Occipital lobe (tissue), 2 donors: ENCODE results near the gene XRRA1. TPM values are rescaled to one million over a fixed set of nuclear protein-coding genes. Genes with fewer than 3 reads are reported as not detected.
"Not testable (repeated sequence)": the region's sequence is repeated elsewhere in the genome, so short reads cannot be mapped to it uniquely, and the experiment has no call there.

Experiments used
- DNase-seq: peaks from one replicate; lab custom pipeline; 2025; lab: John Stamatoyannopoulos, UW
- total RNA-seq: library from RNA; depleted of rRNA; stranded (reverse); fragments of >200 nt; gene quantifications from one replicate; pipeline ENCODE4 v1.2.3, GENCODE V29; 2014

The XRRA1 gene, protein sequence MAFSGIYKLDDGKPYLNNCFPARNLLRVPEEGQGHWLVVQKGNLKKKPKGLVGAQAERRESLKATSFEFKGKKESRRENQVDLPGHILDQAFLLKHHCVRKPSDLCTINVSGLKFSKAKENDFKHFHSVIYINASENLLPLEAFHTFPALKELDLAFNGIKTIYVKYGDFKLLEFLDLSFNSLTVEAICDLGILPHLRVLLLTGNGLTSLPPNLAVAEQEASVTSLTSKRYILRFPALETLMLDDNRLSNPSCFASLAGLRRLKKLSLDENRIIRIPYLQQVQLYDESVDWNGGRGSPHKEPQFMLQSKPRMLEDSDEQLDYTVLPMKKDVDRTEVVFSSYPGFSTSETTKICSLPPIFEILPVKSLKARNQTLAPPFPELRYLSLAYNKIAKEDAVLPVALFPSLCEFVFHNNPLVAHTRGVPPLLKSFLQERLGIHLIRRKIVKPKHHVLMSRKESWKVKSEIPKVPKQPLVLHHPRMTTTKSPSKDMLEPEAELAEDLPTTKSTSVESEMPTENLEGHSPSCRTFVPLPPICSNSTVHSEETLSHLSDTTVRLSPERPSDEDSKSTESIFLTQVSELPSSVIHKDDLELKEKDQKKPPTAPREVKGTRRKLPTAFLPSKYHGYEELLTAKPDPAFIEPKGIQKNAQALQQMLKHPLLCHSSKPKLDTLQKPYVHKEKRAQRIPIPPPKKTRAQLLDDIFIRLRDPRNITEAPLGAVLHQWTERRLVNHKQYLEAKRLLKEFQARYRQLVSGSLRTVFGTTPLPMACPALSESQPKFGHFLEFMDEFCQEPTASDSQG
- 10.1 TPM for total RNA-seq

DNA sequence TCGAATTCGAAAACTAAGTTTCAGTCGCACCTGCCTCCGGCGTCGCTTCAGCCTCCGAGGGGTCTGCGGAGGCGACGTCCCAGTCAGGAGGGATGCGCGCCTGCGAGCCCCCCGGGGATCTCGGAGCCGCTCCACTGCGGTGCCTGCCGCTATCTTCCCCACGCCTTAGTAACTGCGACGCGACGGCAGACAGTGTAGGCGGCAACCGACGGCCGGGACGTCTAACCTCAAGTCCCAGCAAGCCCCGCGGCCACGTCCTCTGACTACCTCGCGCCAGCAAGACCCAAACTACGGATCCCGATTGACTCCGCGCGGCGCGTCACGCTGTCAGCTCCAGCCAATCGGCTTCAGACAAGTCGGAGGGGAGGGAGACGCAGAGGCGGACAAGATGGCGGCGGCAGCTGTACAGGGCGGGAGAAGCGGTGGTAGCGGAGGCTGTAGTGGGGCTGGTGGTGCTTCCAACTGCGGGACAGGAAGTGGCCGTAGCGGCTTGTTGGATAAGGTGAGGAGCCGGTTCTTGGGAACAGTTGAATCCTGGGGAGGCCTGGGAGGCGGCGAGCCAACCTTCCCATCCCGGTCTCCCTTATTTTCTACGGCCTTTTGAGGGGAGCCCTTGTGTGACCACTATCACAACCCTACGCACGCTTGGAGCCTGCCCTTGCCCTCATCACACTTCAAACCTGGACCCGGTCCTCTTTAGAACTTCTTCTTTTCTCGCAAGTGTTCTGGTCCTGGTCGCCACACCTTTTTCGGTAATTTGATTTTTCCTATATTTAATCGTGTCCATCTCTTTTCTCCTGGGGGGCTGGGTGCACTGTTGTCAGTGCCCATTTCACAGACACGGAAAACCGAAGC, at the start of gene XRRA1, which contains the start of gene SPCS2:
TSS of gene XRRA1 (minus strand) at position 194 of the 855 bp plus-strand sequence. CDS start 8,213 bp downstream, outside the sequence.
TSS of gene SPCS2 (plus strand) at position 369 of the 855 bp plus-strand sequence. CDS start at position 389, 20 bp downstream.
- DNase-seq = peak; percentile 99

DNA sequence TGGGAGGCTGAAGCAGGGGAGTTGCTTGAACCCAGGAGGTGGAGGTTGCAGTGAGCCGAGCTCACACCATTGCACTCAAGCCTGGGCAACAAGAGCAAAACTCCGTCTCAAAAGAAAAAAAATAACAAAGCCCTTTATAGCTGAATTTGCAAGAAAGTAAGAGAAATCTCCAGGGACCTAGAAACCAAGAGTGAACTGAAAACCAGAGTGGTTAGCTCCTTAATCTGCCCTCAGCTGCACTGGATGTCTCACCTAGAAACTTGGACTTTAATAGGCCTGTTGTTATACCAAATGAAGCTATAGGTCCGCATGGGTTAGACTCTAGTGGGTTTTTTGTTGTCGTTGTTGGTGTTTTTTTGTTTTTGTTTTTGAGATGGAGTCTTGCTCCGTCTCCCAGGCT, 44.0 kb upstream of the XRRA1 start:
- DNase-seq = no peak

DNA sequence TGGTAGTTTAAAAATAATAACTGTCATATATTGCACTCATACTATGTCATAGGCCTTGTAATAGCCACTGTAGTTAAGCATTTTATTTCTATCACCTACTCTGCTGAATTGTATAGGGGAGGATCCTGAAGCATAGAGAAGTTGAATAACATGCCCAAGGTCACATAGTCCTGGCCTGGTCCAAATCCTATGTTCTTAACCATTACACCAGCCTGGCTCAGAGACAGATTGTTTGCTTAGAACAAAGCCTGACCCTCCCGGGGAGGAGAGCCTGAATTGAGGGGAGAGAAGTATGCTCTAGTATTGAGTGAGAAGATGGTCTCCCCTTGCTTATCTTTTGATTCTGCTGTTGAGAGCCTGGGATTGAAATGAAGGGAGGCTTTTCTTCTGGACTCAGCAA, 42.0 kb upstream of the XRRA1 start:
- DNase-seq = no peak

DNA sequence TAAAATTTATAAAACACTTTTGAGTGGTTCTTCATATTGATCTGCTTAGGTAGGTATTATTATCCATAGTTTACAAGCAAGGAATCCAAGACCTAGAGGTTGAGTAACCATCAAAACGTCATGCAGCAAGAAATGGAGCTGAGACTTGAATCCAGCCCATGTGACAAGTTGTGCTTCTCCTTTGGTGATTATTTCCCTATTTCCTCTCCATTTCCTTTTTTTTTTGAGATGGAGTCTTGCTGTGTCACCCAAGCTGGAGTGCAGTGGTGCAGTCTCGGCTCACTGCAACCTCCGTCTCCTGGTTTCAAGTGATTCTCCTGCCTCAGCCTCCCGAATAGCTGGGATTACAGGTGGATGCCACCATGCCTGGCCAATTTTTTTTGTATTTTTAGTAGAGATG, 41.3 kb upstream of the XRRA1 start:
- DNase-seq = not testable (repeated sequence)

DNA sequence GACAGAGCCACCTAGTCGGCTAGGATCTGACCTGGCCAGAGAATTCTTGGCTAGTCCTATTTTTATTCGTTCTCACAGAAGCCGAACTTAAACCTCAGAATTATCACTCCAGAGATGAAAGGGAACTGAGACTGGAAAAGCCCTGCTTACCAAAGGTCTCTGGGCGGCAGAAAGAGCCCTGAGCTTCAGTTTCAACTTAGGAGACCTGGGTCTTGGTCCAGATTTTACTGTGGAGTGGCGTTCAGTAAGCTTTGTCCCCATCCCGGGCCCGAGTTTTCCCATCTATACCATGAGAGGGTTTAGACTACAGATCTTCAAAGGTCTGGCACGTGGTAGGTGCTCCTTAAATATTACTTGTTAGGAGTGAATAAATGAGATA, 40.4 kb upstream of the XRRA1 start:
- no peak for DNase-seq

DNA sequence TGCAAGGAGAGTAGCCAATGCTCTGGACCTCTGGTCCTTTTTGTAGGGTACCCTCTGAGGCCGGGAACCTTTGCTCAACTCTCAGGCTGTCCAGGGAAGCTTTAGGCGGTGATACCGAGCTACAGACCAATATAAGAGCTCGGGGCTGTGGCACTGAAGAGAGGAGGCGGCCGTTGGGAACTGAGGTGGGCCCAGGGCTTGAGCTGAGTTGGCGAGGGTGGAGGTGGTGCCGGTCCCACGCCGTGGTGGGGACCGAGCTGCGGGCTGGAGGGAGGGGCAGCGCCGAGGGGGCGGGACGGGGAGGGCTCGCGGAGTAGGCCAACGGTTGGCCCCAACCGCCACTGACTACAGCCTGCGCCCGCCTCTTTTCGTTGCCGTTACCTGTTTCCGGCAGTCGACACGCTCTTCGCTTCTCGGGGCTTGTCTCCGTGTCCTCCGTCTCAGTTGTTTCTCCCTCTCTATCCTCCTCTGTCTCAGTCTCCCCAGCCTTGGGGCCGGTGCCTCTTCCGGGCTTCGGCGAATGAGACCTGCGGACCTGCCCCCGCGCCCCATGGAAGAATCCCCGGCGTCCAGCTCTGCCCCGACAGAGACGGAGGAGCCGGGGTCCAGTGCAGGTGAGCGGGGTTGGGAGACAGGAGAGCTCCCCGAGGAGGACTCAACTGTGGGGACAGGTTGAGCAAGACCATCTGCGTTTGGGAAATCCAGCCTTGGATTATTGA, 39.8 kb upstream of the XRRA1 start, which contains the start of gene NEU3:
TSS of gene NEU3 (plus strand) at position 393 of the 719 bp plus-strand sequence. CDS start at position 521, 128 bp downstream.
- peak; percentile 72 for DNase-seq

DNA sequence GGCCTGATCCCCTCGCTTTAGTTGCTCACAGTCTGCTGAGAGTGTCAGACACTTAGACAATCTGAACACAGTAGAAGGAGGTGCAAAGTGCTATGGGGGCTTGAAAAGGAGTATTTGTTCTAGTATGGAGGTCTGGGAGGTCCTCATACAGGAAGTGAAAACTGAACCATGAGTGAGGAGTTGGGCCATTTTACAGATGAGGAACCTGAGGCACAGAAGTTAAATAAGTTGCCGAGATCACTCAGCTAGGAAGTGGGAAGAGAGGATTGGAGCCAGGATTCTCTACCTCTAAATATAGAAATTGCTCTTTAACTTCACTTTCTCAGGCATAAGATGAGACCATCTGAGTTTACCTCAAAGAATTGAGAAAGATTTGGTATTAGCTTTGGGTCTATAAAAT, 35.8 kb upstream of the XRRA1 start:
- no peak for DNase-seq

DNA sequence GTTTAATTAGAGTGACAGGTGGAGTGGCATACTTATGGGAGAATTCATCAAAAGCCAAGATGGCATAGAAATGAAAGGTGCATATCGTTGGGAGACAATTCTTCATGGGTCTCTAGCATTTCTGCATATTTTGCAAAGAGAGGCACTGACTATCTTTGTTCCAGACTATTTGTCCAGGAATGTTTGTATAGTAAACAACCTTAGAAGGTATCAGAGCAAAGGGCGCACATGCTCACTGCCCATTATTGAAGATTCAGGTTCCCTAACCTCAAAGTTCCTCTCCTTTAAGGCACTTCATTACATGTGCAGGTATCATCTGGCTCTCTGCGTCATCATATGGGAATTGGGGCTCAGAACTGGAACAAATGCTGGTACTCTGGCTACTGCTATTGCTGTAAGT, 35.2 kb upstream of the XRRA1 start:
- no peak for DNase-seq

DNA sequence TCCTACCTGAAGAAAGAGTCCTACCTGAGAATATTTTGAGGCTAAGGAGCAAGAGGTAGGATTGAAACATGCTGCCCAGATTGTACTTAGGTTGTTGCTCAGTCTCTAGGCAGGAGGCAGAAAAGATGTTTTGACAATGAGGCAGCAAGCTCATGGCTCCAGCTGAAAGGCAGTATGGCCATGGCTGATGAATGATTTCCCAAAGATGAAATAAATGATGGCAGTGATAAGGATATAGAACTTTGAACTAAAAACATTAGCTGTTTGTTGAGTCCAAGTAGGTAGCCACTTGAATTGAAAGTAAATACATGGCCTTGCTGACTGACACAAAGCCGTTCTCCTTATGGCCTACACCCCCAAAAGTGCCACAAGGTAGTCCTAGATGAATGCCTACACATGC, 33.0 kb upstream of the XRRA1 start:
- no peak for DNase-seq

DNA sequence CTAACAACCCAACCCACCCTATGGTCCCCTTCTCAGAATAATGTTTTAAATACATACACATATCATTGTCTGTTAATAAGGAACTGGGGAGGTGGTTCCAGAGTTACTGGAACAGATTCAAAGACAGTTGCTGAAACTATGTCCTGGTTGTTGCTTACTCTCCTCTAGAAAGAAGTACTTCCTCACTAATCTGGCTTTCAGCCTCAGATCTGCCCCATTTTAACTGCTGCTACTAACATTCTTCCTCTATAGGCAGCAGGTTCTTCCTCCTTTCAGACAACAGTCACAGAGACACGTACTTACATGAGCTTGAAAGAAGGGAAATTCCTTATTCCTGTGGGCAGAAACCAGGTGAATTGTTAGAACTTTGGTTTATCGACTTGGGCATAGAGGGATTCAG, 31.7 kb upstream of the XRRA1 start:
- no peak for DNase-seq

DNA sequence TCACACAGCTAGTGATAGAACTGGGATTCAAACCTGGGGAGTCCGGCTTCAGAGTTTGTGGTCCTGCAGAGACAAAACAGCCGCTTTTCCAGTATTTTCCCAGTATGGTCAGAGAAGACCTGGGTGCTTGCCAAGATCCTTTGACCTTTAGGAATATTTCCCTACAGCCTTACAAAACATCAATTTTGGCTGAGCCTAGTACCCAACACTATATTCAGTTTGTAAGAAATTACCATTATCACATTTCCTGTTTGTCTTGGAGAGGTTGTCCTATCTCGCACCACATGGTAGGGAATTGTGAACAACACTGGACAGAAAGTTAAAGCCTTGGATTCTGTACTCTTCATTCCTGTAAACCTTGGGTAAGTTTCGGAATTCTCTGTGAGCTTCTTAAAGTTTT, 29.1 kb upstream of the XRRA1 start:
- no peak for DNase-seq

DNA sequence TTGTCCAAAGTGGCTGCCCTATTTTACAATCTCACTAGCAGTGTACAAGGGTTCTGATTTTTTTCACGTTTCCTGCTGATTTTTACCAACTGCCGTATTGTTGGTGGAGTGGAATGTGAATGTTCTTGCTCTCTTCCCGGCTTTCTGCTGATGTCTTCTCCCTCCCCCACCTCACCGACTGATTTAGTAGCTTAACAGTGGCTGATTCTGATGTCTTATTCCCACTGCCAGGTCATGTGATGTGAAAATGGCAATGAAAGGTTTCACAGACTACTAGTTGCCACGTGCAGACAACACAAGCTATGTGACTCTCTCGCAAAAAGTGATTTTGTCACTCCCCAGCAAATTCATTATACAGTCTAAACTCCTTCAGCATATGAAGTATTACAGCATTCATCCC, 22.5 kb upstream of the XRRA1 start:
- DNase-seq = peak; percentile 2

DNA sequence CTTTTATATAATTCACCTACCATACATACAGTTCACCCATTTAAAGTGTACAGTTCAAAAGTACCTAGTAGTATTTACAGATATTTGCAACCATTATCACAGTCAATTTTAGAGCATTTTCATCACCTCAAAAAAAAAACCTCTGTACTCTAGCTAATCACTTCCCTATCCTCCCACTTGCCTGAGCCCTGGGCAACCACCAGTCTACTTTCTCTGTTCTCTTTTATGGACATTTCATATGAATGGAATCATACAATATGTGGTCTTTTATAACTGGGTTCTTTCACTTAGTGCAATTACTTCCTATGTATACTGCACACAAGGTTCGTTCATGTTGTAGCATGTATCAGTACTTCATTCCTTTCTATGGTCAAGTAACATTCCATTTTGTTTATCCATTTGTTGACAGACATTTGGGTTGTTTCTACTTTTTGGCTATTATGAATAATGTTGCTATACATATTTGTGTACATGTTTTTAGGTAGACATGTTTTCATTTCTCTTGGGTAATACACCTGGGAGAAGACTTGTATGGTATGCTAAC, 22.0 kb upstream of the XRRA1 start:
- DNase-seq = no peak

DNA sequence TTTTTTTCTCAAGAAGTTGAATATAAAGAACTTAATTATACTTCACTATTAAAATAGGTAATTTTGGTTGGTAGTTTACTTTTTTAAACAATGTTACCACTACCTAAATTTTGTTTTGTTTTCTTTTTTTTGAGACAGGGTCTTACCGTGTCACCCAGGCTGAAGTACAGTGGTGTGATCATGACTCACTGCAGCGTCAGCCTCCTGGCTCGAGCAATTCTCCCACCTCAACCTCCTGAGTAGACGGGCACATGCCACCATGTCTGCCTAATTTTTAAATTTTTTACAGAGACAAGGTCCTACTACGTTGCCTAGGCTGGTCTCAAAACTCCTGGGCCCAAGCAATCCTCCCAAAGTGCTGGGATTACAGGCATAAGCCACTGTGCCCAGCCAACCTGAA, 17.8 kb upstream of the XRRA1 start:
- no peak for DNase-seq

DNA sequence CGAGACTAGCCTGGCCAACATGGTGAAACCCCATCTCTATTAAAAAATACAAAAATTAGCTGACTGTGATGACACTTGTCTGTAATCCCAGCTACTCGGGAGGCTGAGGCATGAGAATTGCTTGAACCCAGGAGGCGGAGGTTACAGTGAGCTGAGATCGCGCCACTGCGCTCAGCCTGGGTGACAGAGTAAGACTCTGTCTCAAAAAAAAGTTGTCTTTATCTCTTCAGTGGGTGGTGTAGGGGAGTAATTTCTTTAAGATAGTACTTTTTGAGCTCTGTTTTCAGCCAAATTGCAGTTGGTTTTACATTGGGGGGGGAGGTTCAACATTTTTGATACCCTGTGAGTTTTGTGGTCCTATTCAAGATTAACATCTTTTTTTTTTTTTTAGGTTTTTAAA, 11.2 kb upstream of the XRRA1 start:
- not testable (repeated sequence) for DNase-seq

DNA sequence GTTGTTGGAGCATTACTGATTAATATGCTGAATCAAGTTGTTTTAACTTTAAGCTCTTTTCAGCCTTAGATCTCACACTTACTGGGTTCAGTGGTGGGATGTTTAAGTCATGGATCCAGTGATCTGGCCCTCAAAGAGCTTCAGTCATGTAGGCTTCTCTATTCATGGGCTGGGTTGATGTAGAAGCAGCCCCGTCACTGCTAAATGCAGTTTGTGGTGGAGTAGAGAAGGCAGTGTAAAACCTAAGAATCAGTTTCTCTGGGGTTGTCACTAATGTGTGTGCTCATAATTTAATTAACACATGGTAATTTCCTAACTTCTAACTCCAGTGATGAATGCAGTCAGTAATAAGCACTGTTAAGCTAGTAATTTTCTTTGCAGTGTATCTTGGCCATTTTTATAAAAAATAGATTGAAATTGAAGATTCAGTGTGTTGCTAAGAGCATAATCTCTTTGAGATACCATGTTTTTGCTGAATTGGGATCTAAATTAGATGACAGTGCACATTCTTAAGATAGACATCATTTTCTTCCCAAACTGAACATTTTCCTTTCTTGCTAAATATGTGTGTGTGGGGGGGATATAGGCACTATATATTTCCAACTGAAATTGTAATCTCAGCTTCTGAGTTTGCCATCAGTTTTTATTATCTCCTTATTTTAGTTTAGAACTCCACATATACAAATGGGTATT, 9.2 kb upstream of the XRRA1 start:
- DNase-seq = no peak

DNA sequence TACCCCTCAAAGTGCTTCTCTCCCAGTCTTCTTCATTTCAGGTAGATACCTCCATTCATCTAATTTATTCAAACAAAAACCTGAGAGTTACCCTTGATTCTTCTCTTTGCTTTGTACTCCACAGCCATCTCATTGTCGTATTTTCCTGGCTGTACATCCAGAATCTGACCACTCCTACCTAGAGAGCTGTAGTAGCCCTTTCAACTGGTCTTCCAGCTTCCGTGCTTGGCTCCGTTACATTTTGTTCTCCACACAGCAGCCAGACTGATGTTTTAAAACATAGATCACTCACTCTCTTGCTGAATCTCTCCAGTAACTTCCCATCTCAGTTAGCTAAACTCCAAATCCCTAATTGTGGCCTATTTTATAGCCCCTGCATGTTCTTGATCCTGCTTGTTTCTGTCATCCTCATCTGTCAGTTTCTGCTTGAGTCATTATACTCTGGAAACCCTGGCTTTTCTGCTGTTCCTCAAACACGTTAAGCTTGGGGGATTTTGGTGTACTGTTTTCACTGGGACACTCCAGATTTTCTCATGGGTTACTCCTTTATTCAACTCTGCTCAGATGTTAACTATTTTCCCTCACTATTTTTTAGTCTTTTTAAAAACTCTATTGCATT, 7.6 kb upstream of the XRRA1 start:
- DNase-seq = no peak

DNA sequence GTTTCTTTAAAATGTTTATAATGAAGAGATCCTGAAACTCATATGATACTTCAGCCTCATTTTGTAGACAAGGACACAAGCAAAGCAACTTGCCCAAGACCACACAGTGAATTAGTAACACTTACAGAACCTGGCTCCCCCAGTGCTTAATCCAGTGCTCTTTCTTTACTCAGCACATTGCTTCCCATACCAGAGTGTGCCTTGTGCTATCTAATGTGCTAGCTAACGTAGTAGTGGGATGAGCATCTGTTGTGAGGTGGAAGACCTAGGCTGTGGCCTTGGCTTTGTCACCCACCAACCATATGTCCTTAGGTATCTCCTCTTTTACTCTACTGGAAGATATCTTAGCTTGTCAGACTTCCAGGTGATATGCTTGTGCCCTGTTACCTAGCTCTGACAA, 5.3 kb upstream of the XRRA1 start:
- DNase-seq = no peak

DNA sequence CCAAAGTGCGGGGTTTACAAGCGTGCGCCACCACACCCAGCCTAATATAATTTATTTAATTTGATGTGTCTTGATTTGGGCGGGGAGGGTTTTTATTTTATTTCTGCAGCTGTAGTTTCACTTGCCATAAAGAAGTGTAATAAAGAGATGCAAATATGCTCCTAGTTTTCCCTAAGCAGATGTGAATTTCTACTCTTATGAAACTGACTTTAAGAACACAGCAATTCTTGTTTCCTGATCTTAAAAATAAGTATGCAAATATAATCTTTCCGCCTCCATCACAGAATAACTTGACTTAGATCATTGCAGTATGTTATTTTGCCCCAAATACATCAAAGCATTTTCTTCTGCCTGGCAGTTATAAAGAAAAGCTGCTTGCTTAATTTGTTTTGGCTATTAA, 4.6 kb upstream of the XRRA1 start:
- no peak for DNase-seq

DNA sequence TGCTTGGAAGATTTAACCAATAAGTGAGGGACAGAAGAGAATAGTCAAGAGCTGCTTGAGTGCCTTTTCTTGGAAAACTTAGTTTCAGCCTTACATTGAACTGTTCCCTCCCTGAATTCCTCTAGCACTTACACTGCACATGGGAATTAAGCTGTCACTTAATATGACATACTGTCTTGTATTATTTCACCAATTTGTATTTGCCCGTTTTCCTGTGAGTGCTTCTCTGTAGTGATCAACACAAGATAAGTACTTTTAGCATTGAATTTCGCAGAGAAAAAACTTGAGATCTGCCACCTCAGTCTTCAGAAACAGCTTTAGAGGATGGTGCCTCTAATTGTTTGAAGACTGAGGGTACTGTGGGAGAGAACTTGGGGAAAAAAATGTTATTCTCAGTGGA, 3.9 kb upstream of the XRRA1 start:
- no peak for DNase-seq
